K562 (cell line): ENCODE results near the gene ALG14. TPM values are rescaled to one million over a fixed set of nuclear protein-coding genes. Genes with fewer than 3 reads are reported as not detected.
A peak's percentile ranks its signal among the peaks of the same experiment; 100 is the strongest.

Source experiments
- ZBTB40 ChIP-seq, 2 experiments: fragments of 450-650 bp in 1 of 2; sonication (generic) in 1 of 2; formaldehyde crosslinking in 1 of 2; IDR thresholded peaks; 2 replicates each; pipeline versions ENCODE4 v1.7.1 to v1.9.0; 2016 to 2022; ENCODE audit warnings: inconsistent platforms in 1 of 2, mild to moderate bottlenecking in 1 of 2, missing genetic modification reagents in 1 of 2
- polyA plus RNA-seq, 8 experiments: library from polyadenylated mRNA; depleted of rRNA in 4 of 8; stranded (reverse) in 5 of 8; unstranded in 3 of 8; fragments of >200 nt; fragmentation: Nextera tagmentation in 2 of 8; fragmentation: Illumina TruSeq in 1 of 8; extraction: Ambion mirVana in 2 of 8; extraction: Trizol in 1 of 8; gene quantifications; 2 replicates each; pipeline versions ENCODE4 v1.2.1 to v1.2.3, GENCODE V29; 2011 to 2014; ENCODE audit warnings: inconsistent platforms in 1 of 8, missing spikeins in 1 of 8
- total RNA-seq, 7 experiments: library from RNA; depleted of rRNA in 6 of 7; stranded (reverse); fragments of >200 nt in 6 of 7; fragmentation: Illumina TruSeq in 2 of 7; extraction: Trizol in 2 of 7; gene quantifications; 2 replicates each; pipeline versions ENCODE4 v1.2.1 to v1.2.3, GENCODE V29; 2011 to 2021; ENCODE audit warnings: low replicate concordance in 1 of 7

The ALG14 gene
- total and polyA plus RNA-seq, 9 of the 15 experiments (the other 6 are each of a cell fraction or from before 2014, with no cell fraction given) = 2.8 to 16.2 (median 4.9) TPM

GRCh38 chr1:95118067-95118499, 45.3 kb upstream of the ALG14 start (continued):
- 0 out of 2 replicates have a peak, but pooled peaks have one; percentile 18 for TF ChIP-seq ZBTB40 (IDR thresholded peaks at IDR 0.05)
- no peak for TF ChIP-seq ZBTB40 (CRISPR knock-in tag; IDR thresholded peaks at IDR 0.05)
- TF ChIP-seq, all 486 proteins: peak for 12
